GM12878 (cell line): Measurements from ENCODE around the gene SNX13. TPM values are rescaled to one million over a fixed set of nuclear protein-coding genes. Genes with fewer than 3 reads are reported as not detected.

Source experiments
- ATAC-seq: fragments of 200-7000 bp; cut with Tn5 transposase; 3 replicates; pipeline ENCODE4 v1.9.1; 2020; ENCODE audit warnings: mild to moderate bottlenecking, moderate library complexity
- BruUV-seq: library from RNA; stranded (reverse); fragments of 400-500 nt; replicated peaks from 2 replicates; lab custom pipeline; 2021; lab: Mats Ljungman, UMichigan
- CTCF ChIA-PET: fragments of 300-600 bp; sonication (Branson Sonifier 250); formaldehyde crosslinking; extraction: SDS; loops from one replicate; lab custom pipeline; 2021; ENCODE audit warnings: inconsistent platforms; lab: Yijun Ruan, JAX
- POLR2A ChIA-PET: fragments of 350-600 bp; formaldehyde crosslinking; extraction: SDS; loops from one replicate; lab custom pipeline; 2021; ENCODE audit warnings: inconsistent platforms; lab: Charles Lee
- RAD21 ChIA-PET: fragments of 300-600 bp; sonication (Branson Sonifier 250); formaldehyde crosslinking; loops from one replicate; lab custom pipeline; 2023; ENCODE audit warnings: antibody characterized with exemption; ENCODE audit not compliant: unreplicated experiment; lab: Charles Lee
- SMC1A ChIA-PET: fragments of 300-600 bp; sonication (Branson Sonifier 250); formaldehyde crosslinking; loops from one replicate; lab custom pipeline; 2023; ENCODE audit not compliant: unreplicated experiment, uncharacterized antibody; lab: Charles Lee
- DNase-seq: peaks from one replicate; pipeline ENCODE4 v3.0.0-alpha.2; 2011; ENCODE audit warnings: low read depth, low spot score
- FAIRE-seq: peaks from 3 replicates; lab custom pipeline; 2011; peaks lifted over from hg19 to GRCh38; lab: Jason Lieb, UNC
- H2AFZ ChIP-seq: 2 replicates; pipeline ENCODE4 v1.6.0; 2011; ENCODE audit warnings: low read depth, low read length, control low read depth; ENCODE audit not compliant: control insufficient read depth
- H3K27ac ChIP-seq: 2 replicates; pipeline ENCODE4 v1.5.1; 2011; ENCODE audit warnings: control low read depth; ENCODE audit not compliant: control insufficient read depth, insufficient read depth
- H3K27me3 ChIP-seq, 2 experiments: replicated peaks in 1 of 2; 2 replicates each; pipeline versions ENCODE4 v1.6.0 to v1.6.1; 2011; ENCODE audit warnings: low read length in 1 of 2; ENCODE audit not compliant: control insufficient read depth in 2 of 2, insufficient read depth in 2 of 2
- H3K36me3 ChIP-seq, 2 experiments: 2 replicates each; pipeline ENCODE4 v1.5.1; 2011; ENCODE audit warnings: low read length in 1 of 2; ENCODE audit not compliant: control insufficient read depth in 2 of 2, insufficient read depth in 2 of 2
- H3K4me1 ChIP-seq: 2 replicates; pipeline ENCODE4 v1.6.1; 2011; ENCODE audit warnings: mild to moderate bottlenecking, low read length, moderate library complexity, mixed read lengths; ENCODE audit not compliant: control insufficient read depth, insufficient read depth
- H3K4me2 ChIP-seq: 2 replicates; pipeline ENCODE4 v1.6.0; 2011; ENCODE audit warnings: control low read depth; ENCODE audit not compliant: control insufficient read depth, insufficient read depth
- H3K4me3 ChIP-seq: fragments of 200-600 bp; sonication (generic); 2 replicates; pipeline ENCODE4 v1.5.1; 2016
- H3K79me2 ChIP-seq: 2 replicates; pipeline ENCODE4 v1.6.0; 2011; ENCODE audit warnings: low read length; ENCODE audit not compliant: control insufficient read depth, insufficient read depth
- H3K9ac ChIP-seq: 2 replicates; pipeline ENCODE4 v1.8.0; 2011; ENCODE audit warnings: low read length, control low read depth, mixed read lengths; ENCODE audit not compliant: control insufficient read depth, insufficient read depth
- H3K9me3 ChIP-seq: replicated peaks from 3 replicates; pipeline ENCODE4 v1.5.1; 2011; ENCODE audit warnings: mild to moderate bottlenecking, low read length; ENCODE audit not compliant: control insufficient read depth, insufficient read depth
- H4K20me1 ChIP-seq: 2 replicates; pipeline ENCODE4 v1.6.0; 2011; ENCODE audit not compliant: control insufficient read depth, insufficient read depth
- ASH2L ChIP-seq: fragments of 300-600, 200-600 bp; sonication (generic); IDR thresholded peaks from 2 replicates; pipeline ENCODE4 v1.6.1; 2017; ENCODE audit warnings: low read depth, mild to moderate bottlenecking, borderline replicate concordance
- E4F1 ChIP-seq: fragments of 450-650 bp; IDR thresholded peaks from 2 replicates; pipeline ENCODE4 v1.6.1; 2018; ENCODE audit warnings: borderline replicate concordance, mild to moderate bottlenecking; ENCODE audit not compliant: partially characterized antibody
- EED ChIP-seq: sonication (generic); IDR thresholded peaks from 2 replicates; pipeline ENCODE4 v1.6.1; 2016; ENCODE audit warnings: antibody characterized with exemption, low read depth
- FOS ChIP-seq: IDR thresholded peaks from 3 replicates; pipeline ENCODE4 v1.6.1; 2011; ENCODE audit warnings: borderline replicate concordance; ENCODE audit not compliant: insufficient read length; ENCODE audit errors: extremely low read depth
- IKZF1 ChIP-seq: fragments of 450-650 bp; conservative IDR thresholded peaks from 2 replicates; pipeline ENCODE4 v1.6.1; 2017; ENCODE audit warnings: antibody characterized with exemption, mild to moderate bottlenecking
- NBN ChIP-seq: fragments of 450-650 bp; IDR thresholded peaks from 2 replicates; pipeline ENCODE4 v1.6.1; 2016
- NFYA ChIP-seq: IDR thresholded peaks from 2 replicates; pipeline ENCODE4 v1.6.1; 2011; ENCODE audit warnings: low read depth, mild to moderate bottlenecking, low read length, improper control_type of control experiment, borderline replicate concordance
- POLR2A ChIP-seq: IDR thresholded peaks from 2 replicates; pipeline ENCODE4 v1.6.1; 2011; ENCODE audit warnings: low read depth, mild to moderate bottlenecking, low read length
- SMAD1 ChIP-seq: fragments of 450-650 bp; IDR thresholded peaks from 2 replicates; pipeline ENCODE4 v1.6.1; 2018; ENCODE audit warnings: mild to moderate bottlenecking, low read depth; ENCODE audit not compliant: partially characterized antibody
- SMAD5 ChIP-seq: IDR thresholded peaks from 2 replicates; pipeline ENCODE4 v1.6.1; 2016; ENCODE audit warnings: antibody characterized with exemption, low read depth
- TBL1XR1 ChIP-seq: IDR thresholded peaks from 2 replicates; pipeline ENCODE4 v1.6.1; 2012; ENCODE audit warnings: low read depth, low read length, improper control_type of control experiment
- TCF7 ChIP-seq: IDR thresholded peaks from 2 replicates; pipeline ENCODE4 v1.6.1; 2014; ENCODE audit warnings: antibody characterized with exemption, borderline replicate concordance
- WGBS: methylation state at CpG from one replicate; pipeline ENCODE4 v1.1.6; 2016; ENCODE audit warnings: low lambda C conversion rate; ENCODE audit not compliant: insufficient replicate concordance, insufficient coverage; ENCODE audit errors: missing lambda C conversion rate; 5-methylcytosine and 5-hydroxymethylcytosine counted together
- in situ Hi-C: fragments of 300-500 bp; cut with MboI; formaldehyde crosslinking; loops from 9 replicates; pipeline ENCODE4 v1.14.3; 2018; ENCODE audit warnings: mixed read lengths
- intact Hi-C: fragments of 100-400 bp; cut with micrococcal nuclease; formaldehyde crosslinking; loops from one replicate; pipeline ENCODE4 v1.14.2; 2022; ENCODE audit not compliant: unreplicated experiment
- polyA plus RNA-seq, 11 experiments: library from polyadenylated mRNA; depleted of rRNA in 4 of 11; unstranded in 6 of 11; stranded (reverse) in 5 of 11; fragments of >200 nt; fragmentation: Nextera tagmentation in 4 of 11; fragmentation: Illumina TruSeq in 1 of 11; extraction: Ambion mirVana in 4 of 11; extraction: Trizol in 1 of 11; gene quantifications; 1 replicate in 1 of 11; 2 replicates in 10 of 11; pipeline versions ENCODE4 v1.2.1 to v1.2.3, GENCODE V29; 2011 to 2016; ENCODE audit warnings: inconsistent platforms in 2 of 11, missing spikeins in 2 of 11, low read depth in 1 of 11
- total RNA-seq, 4 experiments: library from RNA; depleted of rRNA in 3 of 4; stranded (reverse); fragments of >200 nt in 3 of 4; fragmentation: Illumina TruSeq in 1 of 4; extraction: Trizol in 1 of 4; gene quantifications; 2 replicates each; pipeline versions ENCODE4 v1.2.1 to v1.2.3, GENCODE V29; 2013 to 2021
- TF ChIP-seq, protein P1 (sequence below): fragments of 450-650 bp; IDR thresholded peaks from 2 replicates; pipeline ENCODE4 v1.6.1; 2016; ENCODE audit warnings: mild to moderate bottlenecking, moderate library complexity, borderline replicate concordance
- TF ChIP-seq, protein P2 (sequence below): fragments of 150-350 bp; IDR thresholded peaks from 2 replicates; pipeline ENCODE4 v1.6.1; 2014; ENCODE audit warnings: mild to moderate bottlenecking, low read depth, low read length

SNX13 gene
- total and polyA plus RNA-seq, 10 of the 15 experiments (the other 5 are each of a cell fraction or from before 2014, with no cell fraction given) = 2.2 to 17.1 (median 11.9) TPM

- intact Hi-C loops = no loop called here
- no peak overlapping the region for H3K4me3 ChIP-seq
- BruUV-seq = no TSS peak
- in situ Hi-C loops = no loop called here
- ATAC-seq (no peak), DNase-seq (no peak), FAIRE-seq (no peak)
- 0% methylated on average over 2 of the region's 2 CpGs for WGBS
- H3K9ac ChIP-seq = no peak overlapping the region
- no peaks in the 10 kb centered on the region for H3K36me3 ChIP-seq
- no peak for TF ChIP-seq POLR2A
- no peak for TF ChIP-seq SMAD5
- no peak for TF ChIP-seq EED
- TF ChIP-seq ASH2L = no peak
- no peak for TF ChIP-seq NBN
- TF ChIP-seq, protein P1, sequence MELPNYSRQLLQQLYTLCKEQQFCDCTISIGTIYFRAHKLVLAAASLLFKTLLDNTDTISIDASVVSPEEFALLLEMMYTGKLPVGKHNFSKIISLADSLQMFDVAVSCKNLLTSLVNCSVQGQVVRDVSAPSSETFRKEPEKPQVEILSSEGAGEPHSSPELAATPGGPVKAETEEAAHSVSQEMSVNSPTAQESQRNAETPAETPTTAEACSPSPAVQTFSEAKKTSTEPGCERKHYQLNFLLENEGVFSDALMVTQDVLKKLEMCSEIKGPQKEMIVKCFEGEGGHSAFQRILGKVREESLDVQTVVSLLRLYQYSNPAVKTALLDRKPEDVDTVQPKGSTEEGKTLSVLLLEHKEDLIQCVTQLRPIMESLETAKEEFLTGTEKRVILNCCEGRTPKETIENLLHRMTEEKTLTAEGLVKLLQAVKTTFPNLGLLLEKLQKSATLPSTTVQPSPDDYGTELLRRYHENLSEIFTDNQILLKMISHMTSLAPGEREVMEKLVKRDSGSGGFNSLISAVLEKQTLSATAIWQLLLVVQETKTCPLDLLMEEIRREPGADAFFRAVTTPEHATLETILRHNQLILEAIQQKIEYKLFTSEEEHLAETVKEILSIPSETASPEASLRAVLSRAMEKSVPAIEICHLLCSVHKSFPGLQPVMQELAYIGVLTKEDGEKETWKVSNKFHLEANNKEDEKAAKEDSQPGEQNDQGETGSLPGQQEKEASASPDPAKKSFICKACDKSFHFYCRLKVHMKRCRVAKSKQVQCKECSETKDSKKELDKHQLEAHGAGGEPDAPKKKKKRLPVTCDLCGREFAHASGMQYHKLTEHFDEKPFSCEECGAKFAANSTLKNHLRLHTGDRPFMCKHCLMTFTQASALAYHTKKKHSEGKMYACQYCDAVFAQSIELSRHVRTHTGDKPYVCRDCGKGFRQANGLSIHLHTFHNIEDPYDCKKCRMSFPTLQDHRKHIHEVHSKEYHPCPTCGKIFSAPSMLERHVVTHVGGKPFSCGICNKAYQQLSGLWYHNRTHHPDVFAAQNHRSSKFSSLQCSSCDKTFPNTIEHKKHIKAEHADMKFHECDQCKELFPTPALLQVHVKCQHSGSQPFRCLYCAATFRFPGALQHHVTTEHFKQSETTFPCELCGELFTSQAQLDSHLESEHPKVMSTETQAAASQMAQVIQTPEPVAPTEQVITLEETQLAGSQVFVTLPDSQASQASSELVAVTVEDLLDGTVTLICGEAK = no peak
- no peak for TF ChIP-seq TBL1XR1
- TF ChIP-seq FOS = no peak
- no peak for TF ChIP-seq SMAD1
- no peak for TF ChIP-seq E4F1
- TF ChIP-seq TCF7 = no peak
- TF ChIP-seq NFYA = no peak
- TF ChIP-seq, protein P2, sequence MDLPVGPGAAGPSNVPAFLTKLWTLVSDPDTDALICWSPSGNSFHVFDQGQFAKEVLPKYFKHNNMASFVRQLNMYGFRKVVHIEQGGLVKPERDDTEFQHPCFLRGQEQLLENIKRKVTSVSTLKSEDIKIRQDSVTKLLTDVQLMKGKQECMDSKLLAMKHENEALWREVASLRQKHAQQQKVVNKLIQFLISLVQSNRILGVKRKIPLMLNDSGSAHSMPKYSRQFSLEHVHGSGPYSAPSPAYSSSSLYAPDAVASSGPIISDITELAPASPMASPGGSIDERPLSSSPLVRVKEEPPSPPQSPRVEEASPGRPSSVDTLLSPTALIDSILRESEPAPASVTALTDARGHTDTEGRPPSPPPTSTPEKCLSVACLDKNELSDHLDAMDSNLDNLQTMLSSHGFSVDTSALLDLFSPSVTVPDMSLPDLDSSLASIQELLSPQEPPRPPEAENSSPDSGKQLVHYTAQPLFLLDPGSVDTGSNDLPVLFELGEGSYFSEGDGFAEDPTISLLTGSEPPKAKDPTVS = no peak
- no peak for TF ChIP-seq IKZF1
- RAD21 ChIA-PET = no interaction called here
- no peak overlapping the region for H3K4me2 ChIP-seq
- H2AFZ ChIP-seq = no peak overlapping the region
- SMC1A ChIA-PET = no interaction called here
- no peaks in the 10 kb centered on the region for H3K27me3 ChIP-seq
- H3K4me1 ChIP-seq = no peaks in the 10 kb centered on the region
- H3K79me2 ChIP-seq = no peaks in the 10 kb centered on the region
- H3K27ac ChIP-seq = no peak overlapping the region
- H4K20me1 ChIP-seq = no peaks in the 10 kb centered on the region
- CTCF ChIA-PET = no interaction called here
- POLR2A ChIA-PET = no interaction called here
- no peaks in the 10 kb centered on the region for H3K9me3 ChIP-seq
These were observed 198.9 kb downstream of the SNX13 start for GRCh38 chr7:17741426-17741825.
